H1 (cell line): ENCODE measurements around the gene GALNT18. TPM values are rescaled to one million over a fixed set of nuclear protein-coding genes. Genes with fewer than 3 reads are reported as not detected.

Experiments used
- CTCF ChIA-PET: fragments of 300-600 bp; sonication (Branson Sonifier 250); formaldehyde crosslinking; loops from one replicate; lab custom pipeline; 2021; ENCODE audit not compliant: partially characterized antibody; lab: Charles Lee
- POLR2A ChIA-PET: fragments of 300-600 bp; sonication (Branson Sonifier 250); formaldehyde crosslinking; loops from one replicate; lab custom pipeline; 2021; ENCODE audit warnings: inconsistent platforms; ENCODE audit not compliant: partially characterized antibody; lab: Charles Lee
- DNase-seq, 2 experiments: peaks; one replicate each; pipeline versions ENCODE4 v3.0.0 to v3.0.0-alpha.2; 2010 to 2022; ENCODE audit warnings: low spot score in 2 of 2, low read depth in 1 of 2, mixed read lengths in 1 of 2
- FAIRE-seq: peaks from 2 replicates; lab custom pipeline; 2011; peaks lifted over from hg19 to GRCh38; lab: Jason Lieb, UNC
- H2AFZ ChIP-seq: 2 replicates; pipeline ENCODE4 v1.8.1; 2012; ENCODE audit warnings: low read length, inconsistent platforms
- H2AK5ac ChIP-seq: 2 replicates; pipeline ENCODE4 v1.6.1; 2013; ENCODE audit warnings: low read depth, low read length
- H2BK120ac ChIP-seq: replicated peaks from 2 replicates; pipeline ENCODE3; 2013; ENCODE audit warnings: low read depth, low read length, inconsistent platforms
- H2BK12ac ChIP-seq: 2 replicates; pipeline ENCODE4 v1.6.1; 2013; ENCODE audit warnings: low read depth, low read length
- H2BK15ac ChIP-seq: 2 replicates; pipeline ENCODE4 v1.6.1; 2013; ENCODE audit warnings: low read length
- H2BK20ac ChIP-seq: 2 replicates; pipeline ENCODE4 v1.6.1; 2013; ENCODE audit warnings: low read length
- H2BK5ac ChIP-seq: 2 replicates; pipeline ENCODE4 v1.6.1; 2013; ENCODE audit warnings: low read depth, low read length
- H3K14ac ChIP-seq: 2 replicates; pipeline ENCODE4 v1.6.1; 2013; ENCODE audit warnings: inconsistent platforms; ENCODE audit not compliant: insufficient read length
- H3K18ac ChIP-seq: 2 replicates; pipeline ENCODE4 v1.6.1; 2013; ENCODE audit warnings: low read length; ENCODE audit errors: extremely low read depth
- H3K23ac ChIP-seq: 2 replicates; pipeline ENCODE4 v1.6.1; 2013; ENCODE audit warnings: inconsistent platforms; ENCODE audit not compliant: insufficient read length
- H3K23me2 ChIP-seq: 2 replicates; pipeline ENCODE4 v1.6.1; 2013; ENCODE audit warnings: low read depth, low read length
- H3K27ac ChIP-seq: 2 replicates; pipeline ENCODE4 v1.6.1; 2011; ENCODE audit warnings: low read depth, low read length, inconsistent platforms
- H3K27me3 ChIP-seq, 4 experiments: replicated peaks in 1 of 4; 1 replicate in 1 of 4; 2 replicates in 3 of 4; pipeline versions ENCODE4 v1.6.1 to v1.8.1; 2011 to 2013; ENCODE audit warnings: low read length in 3 of 4, mild to moderate bottlenecking in 3 of 4, inconsistent platforms in 2 of 4, mixed read lengths in 2 of 4, moderate library complexity in 1 of 4; ENCODE audit not compliant: control insufficient read depth in 3 of 4, insufficient read depth in 3 of 4; ENCODE audit errors: extremely low read depth in 1 of 4
- H3K36me3 ChIP-seq, 4 experiments: 2 replicates each; pipeline versions ENCODE4 v1.6.1 to v1.8.1; 2011 to 2013; ENCODE audit warnings: mild to moderate bottlenecking in 4 of 4, low read length in 3 of 4, moderate library complexity in 2 of 4, control low read depth in 1 of 4, inconsistent platforms in 1 of 4; ENCODE audit not compliant: insufficient read depth in 4 of 4, control insufficient read depth in 2 of 4
- H3K4ac ChIP-seq: replicated peaks from 2 replicates; pipeline ENCODE3; 2013; ENCODE audit warnings: low read length, low read depth, mixed read lengths, inconsistent platforms; ENCODE audit not compliant: insufficient read length
- H3K4me1 ChIP-seq, 4 experiments: replicated peaks in 1 of 4; 1 replicate in 1 of 4; 2 replicates in 3 of 4; pipeline versions ENCODE4 v1.6.1 to v1.8.1; 2011 to 2013; ENCODE audit warnings: low read length in 3 of 4, inconsistent platforms in 2 of 4, mixed read lengths in 1 of 4; ENCODE audit not compliant: insufficient read depth in 4 of 4, control insufficient read depth in 3 of 4
- H3K4me2 ChIP-seq, 2 experiments: 2 replicates each; pipeline versions ENCODE4 v1.6.1 to v1.8.1; 2011 to 2013; ENCODE audit warnings: low read depth in 2 of 2, low read length in 2 of 2, control low read depth in 1 of 2, inconsistent platforms in 1 of 2, mild to moderate bottlenecking in 1 of 2; ENCODE audit not compliant: insufficient read depth in 1 of 2
- H3K4me3 ChIP-seq, 4 experiments: fragments of 200-600, 300-600 bp in 1 of 4; sonication (generic), shearing (Covaris generic), sonication (Bioruptor Twin) in 1 of 4; 2 replicates each; pipeline versions ENCODE4 v1.5.1 to v1.8.1; 2011 to 2016; ENCODE audit warnings: low read length in 4 of 4, low read depth in 3 of 4, control low read depth in 2 of 4, inconsistent platforms in 2 of 4, mild to moderate bottlenecking in 2 of 4, mixed read lengths in 1 of 4, moderate library complexity in 1 of 4; ENCODE audit not compliant: insufficient read depth in 2 of 4; ENCODE audit errors: extremely low read depth in 1 of 4
- H3K56ac ChIP-seq: replicated peaks from 2 replicates; pipeline ENCODE3; 2013; ENCODE audit warnings: low read depth, mild to moderate bottlenecking, mixed read lengths, low read length, inconsistent platforms; ENCODE audit not compliant: insufficient read length
- H3K79me1 ChIP-seq: 2 replicates; pipeline ENCODE4 v1.6.1; 2013; ENCODE audit warnings: low read depth, low read length, control low read depth
- H3K79me2 ChIP-seq, 2 experiments: 2 replicates each; pipeline versions ENCODE4 v1.6.1 to v1.8.1; 2012 to 2013; ENCODE audit warnings: low read length in 2 of 2, mild to moderate bottlenecking in 2 of 2, inconsistent platforms in 1 of 2; ENCODE audit not compliant: insufficient read depth in 2 of 2, control insufficient read depth in 1 of 2
- H3K9ac ChIP-seq, 4 experiments: replicated peaks in 1 of 4; 1 replicate in 1 of 4; 2 replicates in 3 of 4; pipeline versions ENCODE4 v1.6.1 to v1.8.1; 2011 to 2013; ENCODE audit warnings: low read depth in 3 of 4, low read length in 3 of 4, control low read depth in 2 of 4, mild to moderate bottlenecking in 2 of 4, moderate library complexity in 2 of 4, inconsistent platforms in 1 of 4; ENCODE audit errors: extremely low read depth in 1 of 4
- H3K9me3 ChIP-seq, 2 experiments: 2 replicates each; pipeline versions ENCODE4 v1.6.1 to v1.8.1; 2012 to 2013; ENCODE audit warnings: mild to moderate bottlenecking in 2 of 2, moderate library complexity in 2 of 2, control low read depth in 1 of 2, inconsistent platforms in 1 of 2, low read depth in 1 of 2, low read length in 1 of 2, mixed read lengths in 1 of 2; ENCODE audit not compliant: insufficient read depth in 2 of 2
- H4K20me1 ChIP-seq, 2 experiments: replicated peaks in 1 of 2; 2 replicates each; pipeline versions ENCODE3 to v1.8.1; 2011 to 2013; ENCODE audit warnings: inconsistent platforms in 2 of 2, low read length in 2 of 2, mild to moderate bottlenecking in 1 of 2; ENCODE audit not compliant: insufficient read depth in 2 of 2, control insufficient read depth in 1 of 2
- H4K5ac ChIP-seq: 2 replicates; pipeline ENCODE4 v1.6.1; 2013; ENCODE audit warnings: low read length, low read depth, mixed read lengths, inconsistent platforms; ENCODE audit not compliant: insufficient read length
- H4K8ac ChIP-seq: 2 replicates; pipeline ENCODE4 v1.8.0; 2013; ENCODE audit warnings: mild to moderate bottlenecking, moderate library complexity, low read length, inconsistent platforms; ENCODE audit not compliant: insufficient read depth; ENCODE audit errors: extremely low read depth
- H4K91ac ChIP-seq: replicated peaks from 2 replicates; pipeline ENCODE3; 2013; ENCODE audit warnings: low read length, mixed read lengths, inconsistent platforms; ENCODE audit not compliant: insufficient read length
- KDM1A ChIP-seq: fragments of 200-600, 300-600 bp; sonication (generic); IDR thresholded peaks from 2 replicates; pipeline ENCODE4 v1.7.1; 2016; ENCODE audit warnings: mild to moderate bottlenecking, low read length, borderline replicate concordance
- RNF2 ChIP-seq: fragments of 200-900, 300-1000 bp; sonication (generic); IDR thresholded peaks from 2 replicates; pipeline ENCODE4 v1.7.1; 2016; ENCODE audit warnings: borderline replicate concordance, low read depth, mild to moderate bottlenecking, antibody characterized with exemption, low read length; ENCODE audit not compliant: poor library complexity, severe bottlenecking; ENCODE audit errors: missing control alignments
- SRF ChIP-seq: IDR thresholded peaks from 2 replicates; pipeline ENCODE4 v1.6.1; 2011; ENCODE audit warnings: mild to moderate bottlenecking, low read depth, low read length, moderate library complexity
- WGBS, 2 experiments: shearing (Covaris generic) in 1 of 2; methylation state at CpG; one replicate each; pipeline versions ENCODE4 v1.1.6 to v1.1.7; 2013 to 2015; ENCODE audit warnings: low lambda C conversion rate in 2 of 2, mixed read lengths in 2 of 2, inconsistent platforms in 1 of 2, low coverage in 1 of 2, missing lambda C conversion rate in 1 of 2; ENCODE audit not compliant: insufficient replicate concordance in 2 of 2, insufficient coverage in 1 of 2, insufficient read length in 1 of 2; ENCODE audit errors: extremely low coverage in 1 of 2, missing lambda C conversion rate in 1 of 2; 5-methylcytosine and 5-hydroxymethylcytosine counted together
- polyA plus RNA-seq, 7 experiments: library from polyadenylated mRNA; depleted of rRNA in 3 of 7; stranded (reverse) in 5 of 7; unstranded in 2 of 7; fragments of >200 nt in 5 of 7; fragments of 200-250 nt in 2 of 7; gene quantifications; 1 replicate in 5 of 7; 2 replicates in 1 of 7; 4 replicates in 1 of 7; pipeline versions ENCODE4 v1.2.1 to v1.2.3, GENCODE V29; 2011 to 2013; ENCODE audit warnings: missing spikeins in 2 of 7, mixed read lengths in 2 of 7
- total RNA-seq: library from RNA; stranded (reverse); fragmentation: NEBNext Ultra II Directional; extraction: Animal tissue kit (Norgen Biotek cat#: 25700); gene quantifications from 2 replicates; pipeline ENCODE4 v1.2.1, GENCODE V29; 2021

The GALNT18 gene
- total and polyA plus RNA-seq, 2 of the 8 experiments (the other 6 are each of a cell fraction or from before 2014, with no cell fraction given): 6.0 to 9.4 TPM

GRCh38 chr11:11241284-11241683 is 380.5 kb downstream of the GALNT18 start:
- Histone ChIP-seq H3K79me1 (no peaks in the 10 kb centered on the region), H4K20me1 (no peaks in the 10 kb centered on the region), H3K79me2 (no peaks in the 10 kb centered on the region), H4K5ac (no peak overlapping the region), H3K36me3 (no peaks in the 10 kb centered on the region), H3K23ac (no peak overlapping the region), H3K4me1 (peaks cover 5 to 12% (median 9%) of the 10 kb centered on the region in 4 experiments), H2BK15ac (no peak overlapping the region), H4K8ac (no peak overlapping the region), H3K4me3 (no peak overlapping the region), H3K56ac (no peak overlapping the region), H3K27ac (no peak overlapping the region), H2BK5ac (no peak overlapping the region), H2BK12ac (no peak overlapping the region), H2AK5ac (no peak overlapping the region), H3K14ac (no peak overlapping the region), H3K18ac (no peak overlapping the region), H3K4me2 (no peak overlapping the region), H3K23me2 (no peaks in the 10 kb centered on the region), H2BK120ac (no peak overlapping the region), H4K91ac (no peak overlapping the region), H3K9me3 (no peaks in the 10 kb centered on the region; a peak in 1 of 4 replicates), H3K27me3 (no peaks in the 10 kb centered on the region; a peak in 2 of 7 replicates), H2BK20ac (no peak overlapping the region), H3K4ac (no peak overlapping the region), H2AFZ (no peak overlapping the region), H3K9ac (no peak overlapping the region)
- ChIA-PET POLR2A (no interaction called here), CTCF (interaction anchor here (1.6 kb wide), 1 partner anchor 10 kb away, joined by 4 read pairs; no protein-coding TSS in a partner anchor)
- FAIRE-seq: no peak
- WGBS, 2 experiments: 93% methylated on average over 2 of the region's 2 CpGs; no CpG with 5 or more reads in 1 of the 2 experiments
- DNase-seq: no peak
- TF ChIP-seq RNF2 (no peak), SRF (peak; percentile 84), KDM1A (0 out of 2 replicates have a peak, but pooled peaks have one; percentile 28)
